Muscle of leg (tissue), 16 donors: ENCODE results near the gene MALAT1. TPM values are rescaled to one million over a fixed set of nuclear protein-coding genes. Genes with fewer than 3 reads are reported as not detected.
"Not testable (repeated sequence)": the region's sequence is repeated elsewhere in the genome, so short reads cannot be mapped to it uniquely, and the experiment has no call there.

Source experiments
- DNase-seq: peaks from one replicate; pipeline ENCODE4 v3.0.0; 2013
- H3K27ac ChIP-seq: one replicate; pipeline ENCODE4 v1.5.1; 2013; ENCODE audit warnings: mild to moderate bottlenecking, low read length, control low read depth
- H3K27me3 ChIP-seq: one replicate; pipeline ENCODE4 v1.6.1; 2013; ENCODE audit warnings: low read length; ENCODE audit not compliant: control insufficient read depth, insufficient read depth
- H3K36me3 ChIP-seq: one replicate; pipeline ENCODE4 v1.6.1; 2013; ENCODE audit warnings: low read length; ENCODE audit not compliant: control insufficient read depth, insufficient read depth
- H3K4me1 ChIP-seq: one replicate; pipeline ENCODE4 v1.6.1; 2013; ENCODE audit warnings: low read length; ENCODE audit not compliant: control insufficient read depth, insufficient read depth
- H3K4me3 ChIP-seq: one replicate; pipeline ENCODE4 v1.5.1; 2013; ENCODE audit warnings: low read length, control low read depth
- H3K9me3 ChIP-seq: replicated peaks from 2 replicates; pipeline ENCODE4 v1.6.1; 2013; ENCODE audit warnings: low read depth, low read length; ENCODE audit not compliant: control insufficient read depth
- WGBS: methylation state at CpG from one replicate; pipeline ENCODE4 v1.1.5; 2013; ENCODE audit warnings: missing lambda C conversion rate; ENCODE audit not compliant: insufficient coverage; 5-methylcytosine and 5-hydroxymethylcytosine counted together
- long read RNA-seq, 11 donors: transcript quantifications; one replicate each; lab custom pipeline, GENCODE V29; 2026
- polyA plus RNA-seq, 8 donors: library from polyadenylated mRNA; unstranded; fragments of 120-200 nt; gene quantifications; one replicate each; pipeline versions ENCODE4 v1.2.1 to v1.2.3, GENCODE V29; 2013; ENCODE audit warnings: inconsistent platforms in 1 of 8, low replicate concordance in 1 of 8; ENCODE audit not compliant: insufficient read length in 8 of 8, insufficient read depth in 1 of 8
- total RNA-seq: library from RNA; stranded (reverse); fragments of 120-200 nt; gene quantifications from one replicate; pipeline ENCODE4 v1.2.4, GENCODE V29; 2013

The MALAT1 gene
- total RNA-seq (4,773 TPM), polyA plus RNA-seq (100 to 1,000 TPM; 135 to 278 (median 159) TPM)
- long read RNA-seq, donor 1, full-length matches to known transcripts: 700 of 700 reads
- long read RNA-seq, donor 1, partial matches to known transcripts: 0 of 700 reads
- long read RNA-seq, donor 1, other reads (novel, unspliced or antisense): 0 of 700 reads
- long read RNA-seq, donor 2, full-length matches to known transcripts: 85 of 85 reads
- long read RNA-seq, donor 2, partial matches to known transcripts: 0 of 85 reads
- long read RNA-seq, donor 2, other reads (novel, unspliced or antisense): 0 of 85 reads
- long read RNA-seq, donor 3, full-length matches to known transcripts: 1,236 of 1,236 reads
- long read RNA-seq, donor 3, partial matches to known transcripts: 0 of 1,236 reads
- long read RNA-seq, donor 3, other reads (novel, unspliced or antisense): 0 of 1,236 reads
- long read RNA-seq, donor 4, full-length matches to known transcripts: 293 of 293 reads
- long read RNA-seq, donor 4, partial matches to known transcripts: 0 of 293 reads
- long read RNA-seq, donor 4, other reads (novel, unspliced or antisense): 0 of 293 reads
- long read RNA-seq, donor 5, full-length matches to known transcripts: 561 of 561 reads
- long read RNA-seq, donor 5, partial matches to known transcripts: 0 of 561 reads
- long read RNA-seq, donor 5, other reads (novel, unspliced or antisense): 0 of 561 reads
- long read RNA-seq, donor 6, full-length matches to known transcripts: 1,220 of 1,220 reads
- long read RNA-seq, donor 6, partial matches to known transcripts: 0 of 1,220 reads
- long read RNA-seq, donor 6, other reads (novel, unspliced or antisense): 0 of 1,220 reads
- long read RNA-seq, donor 7, full-length matches to known transcripts: 650 of 650 reads
- long read RNA-seq, donor 7, partial matches to known transcripts: 0 of 650 reads
- long read RNA-seq, donor 7, other reads (novel, unspliced or antisense): 0 of 650 reads
- long read RNA-seq, donor 8, full-length matches to known transcripts: 693 of 693 reads
- long read RNA-seq, donor 8, partial matches to known transcripts: 0 of 693 reads
- long read RNA-seq, donor 8, other reads (novel, unspliced or antisense): 0 of 693 reads
- long read RNA-seq, donor 9, full-length matches to known transcripts: 679 of 679 reads
- long read RNA-seq, donor 9, partial matches to known transcripts: 0 of 679 reads
- long read RNA-seq, donor 9, other reads (novel, unspliced or antisense): 0 of 679 reads
- long read RNA-seq, donor 10, full-length matches to known transcripts: 3,058 of 3,058 reads
- long read RNA-seq, donor 10, partial matches to known transcripts: 0 of 3,058 reads
- long read RNA-seq, donor 10, other reads (novel, unspliced or antisense): 0 of 3,058 reads
- long read RNA-seq, donor 11, full-length matches to known transcripts: 1,330 of 1,330 reads
- long read RNA-seq, donor 11, partial matches to known transcripts: 0 of 1,330 reads
- long read RNA-seq, donor 11, other reads (novel, unspliced or antisense): 0 of 1,330 reads

- Histone ChIP-seq H3K4me1 (peaks cover 29% of the 10 kb centered on the region), H3K27ac (peak within 1 kb of the TSS; percentile 100), H3K9me3 (no peaks in the 10 kb centered on the region), H3K27me3 (no peaks in the 10 kb centered on the region), H3K4me3 (peak within 1 kb of the TSS; percentile 85), H3K36me3 (peaks cover 28% of the 10 kb centered on the region)
- peak; percentile 98 for DNase-seq
- 2% methylated on average over 11 of the region's 24 CpGs for WGBS
Observed at GRCh38 chr11:65498977-65499712, at the start of gene MALAT1. MALAT1 (plus strand) TSS chr11:65499045.

DNA sequence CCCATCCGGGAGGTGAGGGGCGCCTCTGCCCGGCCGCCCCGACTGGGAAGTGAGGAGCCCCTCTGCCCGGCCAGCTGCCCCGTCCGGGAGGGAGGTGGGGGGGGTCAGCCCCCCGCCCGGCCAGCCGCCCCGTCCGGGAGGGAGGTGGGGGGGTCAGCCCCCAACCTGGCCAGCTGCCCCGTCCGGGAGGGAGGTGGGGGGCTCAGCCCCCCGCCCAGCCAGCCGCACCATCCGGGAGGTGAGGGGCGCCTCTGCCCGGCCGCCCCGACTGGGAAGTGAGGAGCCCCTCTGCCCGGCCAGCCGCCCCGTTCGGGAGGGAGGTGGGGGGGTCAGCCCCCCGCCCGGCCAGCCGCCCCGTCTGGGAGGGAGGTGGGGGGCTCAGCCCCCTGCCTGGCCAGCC lies 47.5 kb upstream of the MALAT1 start:
- not testable (repeated sequence) for DNase-seq, H3K27me3 ChIP-seq, H3K36me3 ChIP-seq, H3K4me3 ChIP-seq, H3K9me3 ChIP-seq, H3K27ac ChIP-seq
- WGBS: no CpG with 5 or more reads among the region's 30 CpGs
- peaks cover 30% of the 10 kb centered on the region for H3K4me1 ChIP-seq

GRCh38 chr11:65452259-65452658 lies 46.6 kb upstream of the MALAT1 start:
- H3K9me3 ChIP-seq, H3K27me3 ChIP-seq, DNase-seq, H3K36me3 ChIP-seq, H3K4me3 ChIP-seq: not testable (repeated sequence)
- peaks cover 30% of the 10 kb centered on the region for H3K4me1 ChIP-seq
- WGBS: no CpG with 5 or more reads among the region's 3 CpGs
- peak overlapping the region; percentile 89 for H3K27ac ChIP-seq

DNA sequence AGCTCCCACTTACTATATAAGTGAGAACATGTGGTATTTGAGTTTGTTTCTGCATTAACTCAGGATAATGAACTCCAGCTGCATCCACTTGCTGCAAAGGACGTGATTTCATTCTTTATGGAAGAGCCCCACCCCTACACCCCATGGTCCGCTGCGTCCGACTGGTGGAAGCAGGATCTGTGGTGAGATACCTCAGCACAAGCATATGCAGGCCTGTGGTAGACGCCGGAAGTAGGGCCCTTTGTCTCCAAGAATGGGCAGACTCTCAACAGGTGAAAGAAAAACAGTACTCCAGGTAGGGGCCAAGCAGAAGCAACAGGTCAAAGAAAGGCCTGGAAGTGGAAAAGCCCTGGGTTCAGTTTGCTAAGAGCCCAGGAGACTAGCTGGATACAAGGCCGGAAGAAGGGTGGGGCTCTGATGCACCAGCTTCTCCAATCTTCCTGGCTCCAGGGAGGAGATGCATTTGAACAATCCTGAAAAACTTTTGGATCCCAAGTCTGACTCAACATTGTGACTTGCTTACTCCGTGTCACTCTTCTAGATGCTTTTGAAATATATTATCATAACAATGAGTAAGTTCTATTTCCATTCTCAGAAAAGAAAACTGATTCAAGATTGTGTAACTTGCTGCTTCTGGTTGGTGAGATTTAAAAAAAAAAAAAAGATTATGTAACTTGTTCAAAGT lies 45.9 kb upstream of the MALAT1 start:
- H3K27me3 ChIP-seq: no peaks in the 10 kb centered on the region
- peaks cover 30% of the 10 kb centered on the region for H3K4me1 ChIP-seq
- H3K27ac ChIP-seq: peak overlapping the region; percentile 89
- H3K4me3 ChIP-seq: no peak overlapping the region
- DNase-seq: peak; percentile 93
- 29% methylated on average over 6 of the region's 8 CpGs for WGBS
- peaks cover 2% of the 10 kb centered on the region for H3K36me3 ChIP-seq
- H3K9me3 ChIP-seq: no peaks in the 10 kb centered on the region

DNA sequence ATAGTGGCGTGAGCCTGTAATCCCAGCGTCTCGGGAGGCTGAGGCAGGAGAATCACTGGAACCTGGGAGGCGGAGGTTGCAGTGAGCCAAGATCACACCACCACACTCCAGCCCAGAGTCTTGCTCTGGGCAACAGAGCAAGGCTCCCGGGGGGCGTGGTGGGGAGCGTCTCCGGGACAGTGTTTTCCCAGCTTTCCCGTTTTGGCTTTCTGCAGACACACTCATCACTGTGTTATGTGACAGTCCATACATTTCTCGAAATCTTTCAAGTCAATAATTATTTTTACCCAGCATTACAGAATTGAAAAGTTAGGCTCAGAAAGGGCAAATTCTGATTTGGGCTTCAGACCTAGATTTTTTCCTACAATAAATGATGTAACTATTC lies 44.5 kb upstream of the MALAT1 start:
- H3K27ac ChIP-seq: peak overlapping the region; percentile 97
- H3K4me1 ChIP-seq: peaks cover 30% of the 10 kb centered on the region
- H3K9me3 ChIP-seq: no peaks in the 10 kb centered on the region
- H3K4me3 ChIP-seq: peak overlapping the region; percentile 65
- no peaks in the 10 kb centered on the region for H3K36me3 ChIP-seq
- 22% methylated on average over 5 of the region's 10 CpGs for WGBS
- H3K27me3 ChIP-seq: no peaks in the 10 kb centered on the region
- no peak for DNase-seq

- Histone ChIP-seq H3K4me3 (peak overlapping the region; percentile 65), H3K36me3 (no peaks in the 10 kb centered on the region), H3K27ac (peak overlapping the region; percentile 97), H3K9me3 (no peaks in the 10 kb centered on the region), H3K4me1 (peaks cover 30% of the 10 kb centered on the region), H3K27me3 (no peaks in the 10 kb centered on the region)
- 1% methylated on average over 42 of the region's 47 CpGs for WGBS
- DNase-seq: peak; percentile 97
Observed at GRCh38 chr11:65454696-65455456, 44.0 kb upstream of the MALAT1 start.

- no peaks in the 10 kb centered on the region for H3K27me3 ChIP-seq
- H3K36me3 ChIP-seq: no peaks in the 10 kb centered on the region
- peak overlapping the region; percentile 67 for H3K27ac ChIP-seq
- DNase-seq: no peak
- H3K9me3 ChIP-seq: no peaks in the 10 kb centered on the region
- H3K4me1 ChIP-seq: peaks cover 30% of the 10 kb centered on the region
- WGBS: 29% methylated on average over 1 of the region's 3 CpGs
- no peak overlapping the region for H3K4me3 ChIP-seq
Observed at GRCh38 chr11:65456418-65456817, 42.4 kb upstream of the MALAT1 start.

DNA sequence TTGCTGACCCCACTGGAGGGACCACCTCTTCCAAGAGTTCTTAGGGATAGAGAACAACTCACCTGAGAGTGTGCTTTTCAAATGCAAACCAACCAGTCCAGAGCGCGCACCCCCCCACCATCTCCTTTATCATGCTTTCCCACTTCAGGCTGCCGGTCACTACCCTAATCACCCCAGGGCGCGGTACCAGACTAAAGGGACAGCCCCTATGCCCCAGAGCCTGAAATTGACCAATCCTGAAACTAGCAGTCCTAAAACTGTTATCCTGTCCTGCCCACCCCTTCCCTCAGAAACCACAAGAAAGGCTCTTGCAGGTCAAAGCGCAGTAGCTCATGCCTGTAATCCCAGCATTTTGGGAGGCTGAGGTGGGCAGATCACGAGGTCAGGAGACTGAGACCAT lies 39.3 kb upstream of the MALAT1 start:
- no peaks in the 10 kb centered on the region for H3K27me3 ChIP-seq
- WGBS: 46% methylated on average over 3 of the region's 7 CpGs
- H3K9me3 ChIP-seq: no peaks in the 10 kb centered on the region
- no peaks in the 10 kb centered on the region for H3K36me3 ChIP-seq
- H3K27ac ChIP-seq: no peak overlapping the region
- H3K4me3 ChIP-seq: no peak overlapping the region
- no peak for DNase-seq
- peaks cover 12% of the 10 kb centered on the region for H3K4me1 ChIP-seq
